Stomach smooth muscle (tissue), 2 donors: ENCODE measurements around the gene FAM186B.

Source experiments
- H3K27ac ChIP-seq: one replicate; pipeline ENCODE4 v1.7.0; 2013; ENCODE audit warnings: mild to moderate bottlenecking, low read length, inconsistent platforms
- H3K27me3 ChIP-seq, 2 donors: one replicate each; pipeline ENCODE4 v1.7.0; 2013; ENCODE audit warnings: low read length in 2 of 2; ENCODE audit not compliant: insufficient read depth in 2 of 2, control insufficient read depth in 1 of 2
- H3K36me3 ChIP-seq, 2 donors: one replicate each; pipeline ENCODE4 v1.7.0; 2013; ENCODE audit warnings: low read length in 2 of 2; ENCODE audit not compliant: control insufficient read depth in 2 of 2, insufficient read depth in 2 of 2
- H3K4me1 ChIP-seq: one replicate; pipeline ENCODE4 v1.7.0; 2013; ENCODE audit warnings: low read length; ENCODE audit not compliant: control insufficient read depth, insufficient read depth
- H3K4me3 ChIP-seq, 2 donors: one replicate each; pipeline ENCODE4 v1.7.0; 2013; ENCODE audit warnings: low read length in 2 of 2
- H3K9ac ChIP-seq, 2 donors: one replicate each; pipeline ENCODE4 v1.7.0; 2013; ENCODE audit warnings: low read length in 2 of 2, mild to moderate bottlenecking in 1 of 2
- H3K9me3 ChIP-seq, 2 donors: one replicate each; pipeline ENCODE4 v1.7.0; 2013; ENCODE audit warnings: low read length in 2 of 2; ENCODE audit not compliant: control insufficient read depth in 2 of 2
- donor health status: healthy.
- donor health status: Pancreatic carcinoma.

The FAM186B gene

DNA sequence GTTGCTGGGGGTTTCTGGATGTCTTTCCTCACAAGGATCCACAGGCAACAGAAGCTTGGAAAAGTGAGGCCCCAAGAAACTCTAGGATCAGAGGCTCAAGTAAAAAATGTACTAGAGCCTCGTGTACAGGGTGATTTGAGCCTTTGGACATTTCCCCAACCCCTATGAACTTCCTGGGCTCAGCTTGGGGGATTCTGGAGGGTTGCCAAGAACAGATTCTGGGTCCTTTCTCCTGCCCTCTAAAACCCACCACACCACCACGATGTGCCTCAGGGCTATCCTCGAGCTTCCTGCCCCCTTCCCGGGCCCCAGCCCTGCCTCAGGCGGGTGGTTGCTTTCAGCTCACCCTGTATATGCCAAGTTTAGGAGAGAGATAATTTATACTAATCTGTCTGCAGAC is 583 bp downstream of the FAM186B start:
- H3K27me3 ChIP-seq: peaks cover 0 to 2% of the 10 kb centered on the region in 2 donors
- H3K36me3 ChIP-seq: no peaks in the 10 kb centered on the region
- H3K9ac ChIP-seq: no peak overlapping the region
- no peaks in the 10 kb centered on the region for H3K9me3 ChIP-seq
- no peak overlapping the region for H3K4me3 ChIP-seq
- H3K4me1 ChIP-seq: no peaks in the 10 kb centered on the region
- no peak overlapping the region for H3K27ac ChIP-seq

GRCh38 chr12:49603721-49604120 is 1.7 kb downstream of the FAM186B start:
- Histone ChIP-seq H3K36me3 (no peaks in the 10 kb centered on the region), H3K4me3 (no peak overlapping the region), H3K4me1 (no peaks in the 10 kb centered on the region), H3K27me3 (peaks cover 0 to 2% of the 10 kb centered on the region in 2 donors), H3K27ac (no peak overlapping the region), H3K9me3 (no peaks in the 10 kb centered on the region), H3K9ac (no peak overlapping the region)

DNA sequence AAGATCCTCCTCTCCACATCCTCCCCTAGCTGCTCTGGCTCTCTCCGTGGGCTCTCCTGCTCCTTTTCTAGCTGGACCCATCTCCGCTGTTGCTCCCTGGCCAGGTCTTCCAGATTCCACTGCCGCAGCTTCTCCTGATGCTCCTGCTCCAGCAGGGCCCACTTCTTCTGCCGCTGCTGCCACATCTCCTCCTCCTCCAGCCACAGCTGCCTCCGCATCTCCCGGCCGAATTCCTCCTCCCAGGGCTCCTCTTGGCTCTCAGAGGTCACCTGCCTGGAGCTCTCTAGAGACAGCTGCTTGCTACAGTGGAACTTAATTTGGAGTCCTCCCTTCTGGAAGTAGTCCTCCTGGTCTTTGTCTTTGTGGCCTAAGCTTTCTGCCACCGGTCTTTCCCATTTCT is 5.5 kb downstream of the FAM186B start:
- H3K4me1 ChIP-seq: no peaks in the 10 kb centered on the region
- H3K27ac ChIP-seq: no peak overlapping the region
- no peaks in the 10 kb centered on the region for H3K9me3 ChIP-seq
- H3K36me3 ChIP-seq: no peaks in the 10 kb centered on the region
- peaks cover 0 to 1% of the 10 kb centered on the region in 2 donors for H3K27me3 ChIP-seq
- H3K9ac ChIP-seq: no peak overlapping the region
- no peak overlapping the region for H3K4me3 ChIP-seq

GRCh38 chr12:49598527-49598926 is 6.9 kb downstream of the FAM186B start:
- H3K9ac ChIP-seq: no peak overlapping the region
- no peaks in the 10 kb centered on the region for H3K9me3 ChIP-seq
- H3K4me1 ChIP-seq: no peaks in the 10 kb centered on the region
- H3K27ac ChIP-seq: no peak overlapping the region
- H3K4me3 ChIP-seq: no peak overlapping the region
- no peaks in the 10 kb centered on the region for H3K36me3 ChIP-seq
- H3K27me3 ChIP-seq: no peaks in the 10 kb centered on the region

DNA sequence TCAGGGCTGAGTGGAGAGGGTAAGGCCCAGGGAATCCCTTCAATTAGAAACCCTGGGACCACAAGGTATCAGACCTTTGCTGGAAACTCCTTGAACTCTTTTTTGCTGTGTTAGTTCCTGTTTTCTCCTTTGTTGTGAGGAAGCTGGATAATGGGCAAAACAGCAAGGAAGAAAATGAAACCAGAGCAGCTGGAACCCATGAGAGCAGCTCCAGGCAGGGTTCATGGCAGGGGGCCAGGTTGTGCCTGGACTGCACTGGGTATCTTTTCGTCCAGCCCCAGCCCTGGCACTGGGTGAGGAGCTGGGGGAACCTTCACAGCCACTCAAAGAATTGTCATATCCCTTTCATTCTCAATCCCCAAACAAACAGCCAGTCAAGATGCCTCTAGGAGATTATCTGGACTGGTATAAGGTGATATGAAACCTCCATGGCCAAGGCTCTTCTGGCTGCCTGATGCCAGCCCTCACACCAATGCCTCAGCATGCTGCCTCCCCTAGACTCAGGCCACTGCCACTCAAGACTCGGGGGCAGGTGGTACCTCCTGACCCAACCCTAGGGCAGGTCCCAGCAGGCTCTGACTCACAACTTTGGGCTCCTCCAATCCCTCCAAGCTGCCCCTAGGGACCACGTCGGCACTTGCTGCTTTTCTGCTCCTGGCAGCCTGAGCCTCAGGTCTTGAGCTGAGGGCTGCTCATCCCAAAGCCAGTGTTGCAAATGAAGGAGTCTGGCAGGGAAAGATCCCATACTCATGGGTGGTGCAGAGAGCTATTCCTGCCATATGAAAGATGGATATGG is 16.5 kb downstream of the FAM186B start:
- H3K36me3 ChIP-seq: peaks cover 3 to 7% of the 10 kb centered on the region in 2 donors
- H3K9me3 ChIP-seq: no peaks in the 10 kb centered on the region
- H3K4me3 ChIP-seq: no peak overlapping the region
- H3K4me1 ChIP-seq: peaks cover 4% of the 10 kb centered on the region
- H3K27me3 ChIP-seq: no peaks in the 10 kb centered on the region
- no peak overlapping the region for H3K27ac ChIP-seq
- H3K9ac ChIP-seq: no peak overlapping the region

GRCh38 chr12:49588281-49588680 is 17.2 kb downstream of the FAM186B start:
- Histone ChIP-seq H3K4me3 (no peak overlapping the region), H3K9ac (no peak overlapping the region), H3K27me3 (no peaks in the 10 kb centered on the region), H3K27ac (no peak overlapping the region), H3K36me3 (peaks cover 3 to 7% of the 10 kb centered on the region in 2 donors), H3K9me3 (no peaks in the 10 kb centered on the region), H3K4me1 (peaks cover 10% of the 10 kb centered on the region)

GRCh38 chr12:49587174-49587908 is 18.1 kb downstream of the FAM186B start:
- Histone ChIP-seq H3K4me1 (peaks cover 19% of the 10 kb centered on the region), H3K4me3 (no peak overlapping the region), H3K9ac (no peak overlapping the region), H3K27me3 (no peaks in the 10 kb centered on the region), H3K36me3 (peaks cover 3 to 7% of the 10 kb centered on the region in 2 donors), H3K9me3 (no peaks in the 10 kb centered on the region), H3K27ac (no peak overlapping the region)

GRCh38 chr12:49585477-49586459 is 19.7 kb downstream of the FAM186B start:
- Histone ChIP-seq H3K4me1 (peaks cover 28% of the 10 kb centered on the region), H3K9ac (no peak overlapping the region), H3K36me3 (peaks cover 3 to 4% of the 10 kb centered on the region in 2 donors), H3K27me3 (no peaks in the 10 kb centered on the region), H3K27ac (no peak overlapping the region), H3K4me3 (no peak overlapping the region), H3K9me3 (no peaks in the 10 kb centered on the region)

- peaks cover 36% of the 10 kb centered on the region for H3K4me1 ChIP-seq
Measured at GRCh38 chr12:49584591-49584990, 20.8 kb downstream of the FAM186B start.

GRCh38 chr12:49583366-49584094 is 21.9 kb downstream of the FAM186B start:
- Histone ChIP-seq H3K4me3 (no peak overlapping the region), H3K36me3 (peaks cover 3 to 4% of the 10 kb centered on the region in 2 donors), H3K9me3 (no peaks in the 10 kb centered on the region), H3K27me3 (no peaks in the 10 kb centered on the region), H3K9ac (peak overlapping the region in 1 of 2 donors; percentile 47), H3K4me1 (peaks cover 32% of the 10 kb centered on the region), H3K27ac (peak overlapping the region; percentile 41)

More at GRCh38 chr12:49584591-49584990, 20.8 kb downstream of the FAM186B start:
- Histone ChIP-seq H3K9ac (no peak overlapping the region), H3K27me3 (no peaks in the 10 kb centered on the region), H3K36me3 (peaks cover 3 to 4% of the 10 kb centered on the region in 2 donors), H3K9me3 (no peaks in the 10 kb centered on the region), H3K27ac (no peak overlapping the region), H3K4me3 (no peak overlapping the region)
